Measurements from ENCODE around the gene CBFA2T2. TPM values are rescaled to one million over a fixed set of nuclear protein-coding genes. Genes with fewer than 3 reads are reported as not detected.

The CBFA2T2 gene
- total and polyA plus RNA-seq, 2 of the 4 experiments (the other 2 are of a cell fraction): 3.8 to 6.2 TPM

DNA sequence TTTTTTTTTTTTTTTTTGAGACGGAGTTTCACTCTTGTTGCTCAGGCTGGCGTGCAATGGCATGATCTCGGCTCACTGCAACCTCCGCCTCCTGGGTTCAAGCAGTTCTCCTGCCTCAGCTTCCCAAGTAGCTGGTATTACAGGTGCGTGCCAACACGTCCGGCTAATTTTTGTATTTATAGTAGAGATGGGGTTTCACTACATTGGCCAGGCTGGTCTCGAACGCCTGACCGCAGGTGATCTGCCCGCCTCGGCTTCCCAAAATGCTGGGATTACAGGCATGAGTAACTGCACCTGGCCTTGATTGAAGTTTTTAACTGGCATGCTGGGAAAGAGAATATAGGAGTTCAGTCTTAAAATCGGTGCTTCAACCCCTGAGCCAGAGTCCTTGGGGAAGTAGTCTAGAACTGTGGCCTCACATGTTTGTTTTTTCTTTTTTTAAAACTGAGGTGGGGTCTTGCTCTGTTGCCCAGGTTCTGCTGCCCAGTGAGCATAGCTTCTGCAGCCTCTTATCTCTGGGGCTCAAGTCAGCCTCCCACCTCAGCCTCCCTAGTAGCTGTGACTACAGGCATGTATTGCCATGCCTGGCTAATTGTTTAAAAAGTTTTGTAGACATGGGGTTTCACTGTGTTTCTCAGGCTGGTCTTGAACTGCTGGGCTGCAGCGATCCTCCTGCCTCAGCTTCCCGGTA lies 3.3 kb downstream of the CBFA2T2 start:
- Histone ChIP-seq H3K79me1 (ENCODE audit: low read depth in 1 of 2, low read length in 2 of 2) (peaks cover 26 to 49% of the 10 kb centered on the region in 2 experiments), H4K5ac (ENCODE audit: low read depth, low read length) (no peak overlapping the region), H2AFZ (replicated peaks; ENCODE audit: low read length, poor library complexity) (no peak overlapping the region), H3K18ac (ENCODE audit: low read depth, low read length) (no peak overlapping the region), H2BK120ac (ENCODE audit: low read depth, low read length) (no peak overlapping the region), H3K4me2 (ENCODE audit: low read depth, low read length) (no peak overlapping the region), H2BK20ac (ENCODE audit: low read depth, low read length) (no peak overlapping the region), H3K9me3 (ENCODE audit: control insufficient read depth, insufficient read depth, low read length) (no peaks in the 10 kb centered on the region), H3K9me1 (ENCODE audit: insufficient read depth, low read length) (no peaks in the 10 kb centered on the region), H3K9ac (ENCODE audit: low read depth, low read length) (no peak overlapping the region), H3K56ac (ENCODE audit: extremely low read depth, insufficient read depth, low read length) (no peak overlapping the region), H2BK15ac (ENCODE audit: low read depth, low read length) (no peak overlapping the region), H4K8ac (ENCODE audit: low read depth in 2 of 2, low read length in 2 of 2) (no peak overlapping the region), H3K36me3 (ENCODE audit: control insufficient read depth, insufficient read depth, low read length) (peaks cover 4% of the 10 kb centered on the region), H3K27me3 (ENCODE audit: control insufficient read depth, insufficient read depth, low read length) (no peaks in the 10 kb centered on the region), H3K4ac (ENCODE audit: low read depth, low read length) (no peak overlapping the region), H3K4me3 (ENCODE audit: insufficient read depth, low read depth, low read length) (no peak overlapping the region), H2BK5ac (ENCODE audit: low read depth, low read length, poor library complexity, severe bottlenecking) (no peak overlapping the region), H3K14ac (replicated peaks; ENCODE audit: low read depth, low read length) (no peak overlapping the region), H2AK9ac (replicated peaks; ENCODE audit: low read depth, low read length, poor library complexity) (no peak overlapping the region), H4K20me1 (ENCODE audit: insufficient read depth, low read length) (peaks cover 4% of the 10 kb centered on the region; the same call in 1 of the 2 replicates), H3K27ac (ENCODE audit: insufficient read depth, low read length) (no peak overlapping the region), H3K23ac (ENCODE audit: low read depth, low read length) (no peak overlapping the region), H4K91ac (ENCODE audit: insufficient read depth, low read depth, low read length) (no peak overlapping the region), H3K4me1 (ENCODE audit: control insufficient read depth, insufficient read depth, low read length) (no peaks in the 10 kb centered on the region), H2AK5ac (ENCODE audit: low read depth, low read length) (no peak overlapping the region)
- POLR2A ChIA-PET (ENCODE audit: unreplicated experiment): no interaction called here
- CTCF ChIA-PET: interaction anchor here (0.6 kb wide), 1 partner anchor 632 kb away, joined by 3 read pairs; no protein-coding TSS in a partner anchor
- TF ChIP-seq, protein P1, sequence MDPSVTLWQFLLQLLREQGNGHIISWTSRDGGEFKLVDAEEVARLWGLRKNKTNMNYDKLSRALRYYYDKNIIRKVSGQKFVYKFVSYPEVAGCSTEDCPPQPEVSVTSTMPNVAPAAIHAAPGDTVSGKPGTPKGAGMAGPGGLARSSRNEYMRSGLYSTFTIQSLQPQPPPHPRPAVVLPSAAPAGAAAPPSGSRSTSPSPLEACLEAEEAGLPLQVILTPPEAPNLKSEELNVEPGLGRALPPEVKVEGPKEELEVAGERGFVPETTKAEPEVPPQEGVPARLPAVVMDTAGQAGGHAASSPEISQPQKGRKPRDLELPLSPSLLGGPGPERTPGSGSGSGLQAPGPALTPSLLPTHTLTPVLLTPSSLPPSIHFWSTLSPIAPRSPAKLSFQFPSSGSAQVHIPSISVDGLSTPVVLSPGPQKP (IDR thresholded peaks at IDR 0.05; ENCODE audit: borderline replicate concordance, low read depth, low read length): no peak
- no peak for TF ChIP-seq RAD21 (IDR thresholded peaks at IDR 0.05; ENCODE audit: low read length)
- TF ChIP-seq MXI1 (IDR thresholded peaks at IDR 0.05; ENCODE audit: borderline replicate concordance, low read depth, low read length): no peak
- no peak for TF ChIP-seq CHD1 (IDR thresholded peaks at IDR 0.05; ENCODE audit: low read depth, low read length)
- no peak for TF ChIP-seq FOS (IDR thresholded peaks at IDR 0.05; ENCODE audit: low read depth, low read length)
- no peak for TF ChIP-seq SMC3 (IDR thresholded peaks at IDR 0.05; ENCODE audit: low read depth, low read length)
- TF ChIP-seq MAZ (IDR thresholded peaks at IDR 0.05; ENCODE audit: borderline replicate concordance, low read depth, low read length): no peak
- TF ChIP-seq, protein P2, sequence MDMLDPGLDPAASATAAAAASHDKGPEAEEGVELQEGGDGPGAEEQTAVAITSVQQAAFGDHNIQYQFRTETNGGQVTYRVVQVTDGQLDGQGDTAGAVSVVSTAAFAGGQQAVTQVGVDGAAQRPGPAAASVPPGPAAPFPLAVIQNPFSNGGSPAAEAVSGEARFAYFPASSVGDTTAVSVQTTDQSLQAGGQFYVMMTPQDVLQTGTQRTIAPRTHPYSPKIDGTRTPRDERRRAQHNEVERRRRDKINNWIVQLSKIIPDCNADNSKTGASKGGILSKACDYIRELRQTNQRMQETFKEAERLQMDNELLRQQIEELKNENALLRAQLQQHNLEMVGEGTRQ (IDR thresholded peaks at IDR 0.05; ENCODE audit: low read depth, low read length): no peak
- no peak for TF ChIP-seq RFX5 (IDR thresholded peaks at IDR 0.05; ENCODE audit: low read depth, low read length)
- TF ChIP-seq BHLHE40 (IDR thresholded peaks at IDR 0.05; ENCODE audit: low read depth, low read length): no peak
- TF ChIP-seq RCOR1 (IDR thresholded peaks at IDR 0.05; ENCODE audit: insufficient replicate concordance, low read length): no peak
- no peak for TF ChIP-seq POLR2A (IDR thresholded peaks at IDR 0.05; ENCODE audit: low read depth, low read length)
- no peak for TF ChIP-seq MAFK (IDR thresholded peaks at IDR 0.05; ENCODE audit: low read depth, low read length)
- TF ChIP-seq, protein P3, sequence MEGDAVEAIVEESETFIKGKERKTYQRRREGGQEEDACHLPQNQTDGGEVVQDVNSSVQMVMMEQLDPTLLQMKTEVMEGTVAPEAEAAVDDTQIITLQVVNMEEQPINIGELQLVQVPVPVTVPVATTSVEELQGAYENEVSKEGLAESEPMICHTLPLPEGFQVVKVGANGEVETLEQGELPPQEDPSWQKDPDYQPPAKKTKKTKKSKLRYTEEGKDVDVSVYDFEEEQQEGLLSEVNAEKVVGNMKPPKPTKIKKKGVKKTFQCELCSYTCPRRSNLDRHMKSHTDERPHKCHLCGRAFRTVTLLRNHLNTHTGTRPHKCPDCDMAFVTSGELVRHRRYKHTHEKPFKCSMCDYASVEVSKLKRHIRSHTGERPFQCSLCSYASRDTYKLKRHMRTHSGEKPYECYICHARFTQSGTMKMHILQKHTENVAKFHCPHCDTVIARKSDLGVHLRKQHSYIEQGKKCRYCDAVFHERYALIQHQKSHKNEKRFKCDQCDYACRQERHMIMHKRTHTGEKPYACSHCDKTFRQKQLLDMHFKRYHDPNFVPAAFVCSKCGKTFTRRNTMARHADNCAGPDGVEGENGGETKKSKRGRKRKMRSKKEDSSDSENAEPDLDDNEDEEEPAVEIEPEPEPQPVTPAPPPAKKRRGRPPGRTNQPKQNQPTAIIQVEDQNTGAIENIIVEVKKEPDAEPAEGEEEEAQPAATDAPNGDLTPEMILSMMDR (conservative IDR thresholded peaks at IDR 0.05; ENCODE audit: low read depth, low read length): no peak
- TF ChIP-seq NFE2L2 (IDR thresholded peaks at IDR 0.05; ENCODE audit: low read depth, low read length): no peak
- no peak for TF ChIP-seq CEBPB (IDR thresholded peaks at IDR 0.05; ENCODE audit: low read depth, low read length)
- in situ Hi-C loops (cut with MboI; ENCODE audit: low sequenced_read_pairs): no loop called here
- DNase-seq: no peak
- dilution Hi-C loops (cut with HindIII; ENCODE audit: low sequenced_read_pairs, unreplicated experiment): no loop called here
- BruUV-seq (replicated peaks): no TSS peak
- 96% methylated on average over 4 of the region's 15 CpGs; no CpG with 5 or more reads in 1 of the 2 experiments for WGBS, 2 experiments (ENCODE audit: extremely low coverage in 2 of 2, insufficient read length in 1 of 2)
- no peak for ATAC-seq (ENCODE audit: low read depth)
- intact Hi-C loops (cut with micrococcal nuclease): loop anchor here (5.0 kb wide), 1 partner anchor 39 kb away; no protein-coding TSS in a partner anchor

Measured in IMR-90 (cell line).